Peyer's patch (tissue), 4 donors: ENCODE results near the gene SPEM2.

Experiments used
- CTCF ChIP-seq, 6 experiments: fragments of 450-650 bp in 4 of 6; fragments of 200-600 bp in 2 of 6; sonication (generic) in 1 of 6; IDR thresholded peaks; one replicate each; pipeline ENCODE4 v1.5.1; 2017 to 2019; ENCODE audit warnings: antibody characterized with exemption in 6 of 6, mild to moderate bottlenecking in 3 of 6, moderate library complexity in 1 of 6
- POLR2A ChIP-seq, 2 donors: fragments of 450-650 bp; IDR thresholded peaks; one replicate each; pipeline ENCODE4 v1.5.1; 2017; ENCODE audit warnings: antibody characterized with exemption in 2 of 2, mild to moderate bottlenecking in 2 of 2, moderate library complexity in 2 of 2

- no peak for TF ChIP-seq POLR2A (IDR thresholded peaks at IDR 0.05)
- TF ChIP-seq CTCF (IDR thresholded peaks at IDR 0.05), result no peak
Measured at GRCh38 chr17:7466639-7467341, 41.4 kb downstream of the SPEM2 start.
